ENCODE measurements around the gene LGI4. TPM values are rescaled to one million over a fixed set of nuclear protein-coding genes. Genes with fewer than 3 reads are reported as not detected.
A peak's percentile ranks its signal among the peaks of the same experiment; 100 is the strongest.

Gene LGI4
- 8.9 TPM for total RNA-seq

DNA sequence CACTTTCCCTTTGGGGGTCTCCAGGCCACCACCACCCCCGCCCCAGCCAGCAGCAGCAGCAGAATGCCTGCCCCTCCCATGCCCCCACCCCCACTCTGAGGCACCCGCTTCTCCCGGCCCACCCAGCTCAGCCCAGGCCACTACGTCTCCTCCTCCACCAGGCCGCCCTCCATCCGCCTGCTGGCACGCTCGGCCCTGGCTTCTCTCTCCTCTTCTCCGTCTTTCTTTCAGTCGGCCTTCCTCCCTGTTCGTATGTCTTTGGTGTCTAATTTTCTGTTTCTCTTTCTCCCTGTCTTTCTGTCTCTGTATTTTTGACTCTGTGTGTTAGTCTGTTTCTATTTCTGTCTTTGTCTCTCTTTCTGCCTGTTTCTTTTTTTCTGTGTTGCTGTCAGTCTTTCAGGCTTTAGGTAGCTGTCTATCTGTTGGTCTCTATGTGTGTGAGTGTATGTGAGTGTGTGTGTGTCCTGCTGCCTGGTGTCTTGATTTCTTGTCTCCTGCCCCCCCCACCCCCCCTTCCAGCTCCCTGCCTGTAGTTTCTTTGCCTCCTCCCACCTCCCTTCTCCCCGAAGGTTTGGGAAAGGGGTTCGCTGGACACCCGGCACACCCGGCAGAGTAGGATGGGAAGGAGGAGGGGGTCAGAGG lies at the start of gene LGI4:
TSS of gene LGI4 (minus strand) at position 459 of the 642 bp plus-strand sequence. CDS start at position 80, 379 bp downstream.
- no peak for DNase-seq (ENCODE audit: low spot score)

- DNase-seq (ENCODE audit: low spot score): no peak
Observed at GRCh38 chr19:35184267-35184666, 49.4 kb upstream of the LGI4 start.

DNA sequence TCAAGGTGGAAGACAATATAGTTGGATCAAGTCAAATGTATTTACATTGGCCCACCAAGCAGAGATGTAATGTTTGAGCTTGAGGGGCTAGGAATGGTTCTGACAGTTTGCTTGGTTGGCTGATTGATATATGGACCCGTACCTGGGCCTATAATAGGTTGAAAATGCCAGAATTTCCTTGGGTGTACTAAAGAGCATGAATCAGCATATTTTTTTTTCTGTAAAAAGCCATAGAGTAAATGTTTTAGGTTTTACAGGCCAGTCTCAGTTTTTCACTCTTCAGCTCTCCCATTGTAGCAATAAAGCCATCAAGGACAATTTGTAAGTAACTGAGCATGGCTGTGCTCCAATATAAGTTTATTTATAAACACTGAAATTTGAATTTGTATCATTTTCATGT lies 46.5 kb upstream of the LGI4 start:
- no peak for DNase-seq (ENCODE audit: low spot score)

DNA sequence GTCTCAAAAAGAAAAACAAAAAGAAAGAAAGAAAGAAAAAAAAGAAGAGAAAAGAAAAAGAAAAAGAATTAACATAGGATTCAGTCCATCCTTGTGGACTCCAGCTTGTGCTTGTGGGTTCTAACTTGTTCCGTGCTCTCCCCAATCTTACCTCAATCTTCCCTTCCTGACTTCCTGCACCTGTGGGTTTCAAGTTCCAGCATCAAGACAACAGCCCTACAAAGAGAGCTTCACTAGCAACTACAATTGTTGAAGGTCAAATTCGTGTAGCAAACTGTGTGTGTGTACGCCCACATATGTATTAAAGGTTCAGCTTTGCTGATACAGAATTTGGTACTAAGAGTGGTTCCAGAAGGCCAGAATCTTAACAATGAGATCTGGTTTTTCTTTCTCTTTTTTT lies 45.0 kb upstream of the LGI4 start:
- DNase-seq (ENCODE audit: low spot score): no peak

GRCh38 chr19:35178701-35179100 lies 43.8 kb upstream of the LGI4 start:
- DNase-seq (ENCODE audit: low spot score): no peak

GRCh38 chr19:35177377-35178274 lies 42.8 kb upstream of the LGI4 start:
- DNase-seq (ENCODE audit: low spot score): no peak

GRCh38 chr19:35176181-35176570 lies 41.3 kb upstream of the LGI4 start:
- no peak for DNase-seq (ENCODE audit: low spot score)

- DNase-seq (ENCODE audit: low spot score): no peak
Observed at GRCh38 chr19:35174226-35174625, 39.4 kb upstream of the LGI4 start.

DNA sequence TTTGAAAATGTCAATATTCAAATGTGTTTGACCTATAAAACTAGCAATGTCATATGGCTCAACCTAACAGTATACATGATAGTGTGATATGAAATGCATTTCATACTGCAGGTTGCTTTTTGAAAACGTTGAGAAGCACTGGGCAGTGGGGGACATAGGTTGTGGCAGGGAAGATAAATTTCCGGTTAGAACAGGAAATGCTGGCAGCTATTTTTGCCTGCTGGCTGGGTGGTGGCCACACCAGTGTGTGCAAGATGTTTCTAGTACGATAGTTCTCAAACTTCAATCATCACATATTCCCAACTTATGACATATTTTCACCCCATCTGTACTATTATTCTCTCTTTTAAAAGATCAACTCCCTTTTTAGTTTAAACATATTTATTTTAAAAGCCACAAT lies 36.9 kb upstream of the LGI4 start:
- DNase-seq (ENCODE audit: low spot score): no peak

DNA sequence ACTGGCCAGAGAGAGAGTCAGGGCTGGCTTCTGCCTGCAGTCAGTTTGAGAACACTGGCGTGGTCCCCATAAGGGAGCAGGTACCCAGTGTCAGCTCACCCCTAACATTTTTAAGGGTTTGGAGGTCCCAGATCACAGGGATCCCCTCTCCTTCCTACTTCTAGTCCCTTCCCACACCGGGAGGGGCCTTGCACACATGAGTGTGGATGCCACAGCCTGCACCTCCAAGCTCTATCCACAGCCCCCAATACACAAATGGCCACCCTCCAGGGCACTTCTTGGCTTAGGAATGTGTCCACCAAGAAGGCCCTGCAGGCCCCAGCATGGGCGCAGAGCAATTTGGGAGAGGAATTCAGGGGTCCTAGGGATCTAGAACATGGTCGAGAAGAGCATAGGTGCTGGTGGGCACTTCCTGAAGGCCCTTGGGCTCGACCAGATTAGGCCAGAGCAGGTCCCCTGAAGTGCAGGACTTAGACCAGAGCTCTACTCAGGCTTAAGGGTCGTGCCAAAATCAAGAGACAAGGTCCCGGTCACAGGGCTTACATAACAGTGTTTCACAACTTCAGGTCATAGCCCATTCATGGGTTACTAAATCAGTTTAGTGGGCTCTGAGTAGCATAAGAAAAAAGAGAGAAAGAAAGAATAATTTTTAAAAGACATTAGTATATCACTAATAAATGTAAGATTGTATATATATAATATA lies 35.7 kb upstream of the LGI4 start:
- no peak for DNase-seq (ENCODE audit: low spot score)

GRCh38 chr19:35169221-35169995 lies 34.5 kb upstream of the LGI4 start:
- no peak for DNase-seq (ENCODE audit: low spot score)

GRCh38 chr19:35168196-35168595 lies 33.3 kb upstream of the LGI4 start:
- DNase-seq (ENCODE audit: low spot score): peak; percentile 47

DNA sequence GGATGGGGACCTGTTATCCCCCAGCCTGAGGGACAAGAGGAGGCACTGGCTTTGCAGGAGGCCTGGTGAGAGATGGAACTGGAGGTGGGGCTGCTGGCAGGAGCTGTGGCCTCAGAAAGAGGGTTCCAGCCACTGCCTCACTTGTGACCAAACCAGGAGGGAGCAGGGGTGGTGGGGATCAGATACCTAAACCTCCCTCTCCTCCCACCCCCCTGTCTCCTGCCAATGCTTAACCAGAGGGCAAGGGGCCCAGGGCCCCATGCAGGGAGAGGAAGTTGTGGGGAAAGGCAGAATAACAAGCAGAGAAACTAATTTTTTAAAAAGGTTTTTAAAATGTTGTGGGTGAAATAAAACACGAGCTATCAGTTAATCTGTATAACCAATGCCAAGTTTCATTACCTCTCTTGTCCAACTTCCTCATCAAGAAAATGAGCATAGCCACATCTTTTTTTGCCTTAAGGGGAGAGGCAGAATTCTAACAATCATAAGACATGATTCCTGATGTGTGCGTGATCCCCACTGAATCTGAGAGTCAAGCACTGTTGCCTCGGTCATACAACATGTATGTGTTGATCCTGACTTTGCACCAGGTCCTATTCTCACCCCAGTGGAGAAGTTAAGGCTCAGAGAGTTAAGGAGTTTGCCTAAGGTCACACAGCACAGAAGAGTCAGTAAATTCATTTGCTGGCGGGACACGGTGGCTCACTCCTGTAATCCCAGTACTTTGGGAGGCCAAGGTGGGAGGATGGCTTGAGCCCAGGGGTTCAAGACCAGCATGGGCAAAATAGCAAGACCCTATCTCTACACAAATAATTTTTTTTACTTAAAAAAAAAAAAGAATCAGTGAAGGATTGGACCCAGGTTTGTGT lies 32.6 kb upstream of the LGI4 start:
- no peak for DNase-seq (ENCODE audit: low spot score)

GRCh38 chr19:35166100-35167063 lies 31.5 kb upstream of the LGI4 start:
- DNase-seq (ENCODE audit: low spot score): no peak

GRCh38 chr19:35165200-35166058 lies 30.6 kb upstream of the LGI4 start:
- DNase-seq (ENCODE audit: low spot score): no peak

GRCh38 chr19:35164418-35164817 lies 29.6 kb upstream of the LGI4 start:
- no peak for DNase-seq (ENCODE audit: low spot score)

- no peak for DNase-seq (ENCODE audit: low spot score)
Observed at GRCh38 chr19:35162471-35163326, 27.8 kb upstream of the LGI4 start.

- DNase-seq (ENCODE audit: low spot score): no peak
Observed at GRCh38 chr19:35161434-35161743, 26.5 kb upstream of the LGI4 start.

Measured in mucosa of gallbladder (tissue), 1 donor.